ENCODE results near the gene ASXL1. TPM values are rescaled to one million over a fixed set of nuclear protein-coding genes. Genes with fewer than 3 reads are reported as not detected.

ASXL1 gene
- total and polyA plus RNA-seq, 4 donors: 24.2 to 96.4 (median 44.4) TPM

GRCh38 chr20:32447136-32448027 lies 89.3 kb downstream of the ASXL1 start:
- no peak overlapping the region for H3K9ac ChIP-seq (ENCODE audit: insufficient read depth in 1 of 2, low read length in 2 of 2)
- DNase-seq: no peak

GRCh38 chr20:32448306-32449056 lies 90.3 kb downstream of the ASXL1 start:
- H3K36me3 ChIP-seq (ENCODE audit: control insufficient read depth in 4 of 4, insufficient read depth in 4 of 4, low read length in 4 of 4): peaks cover 0 to 63% (median 21%) of the 10 kb centered on the region in 4 donors

More at GRCh38 chr20:32447136-32448027, 89.3 kb downstream of the ASXL1 start:
- no peak overlapping the region for H3K27ac ChIP-seq (ENCODE audit: low read depth in 1 of 2, low read length in 1 of 2)
- H3K4me1 ChIP-seq (ENCODE audit: control insufficient read depth in 5 of 5, insufficient read depth in 5 of 5, low read length in 5 of 5): peaks cover 0 to 22% (median 15%) of the 10 kb centered on the region in 5 donors
- ATAC-seq (ENCODE audit: insufficient read depth, low FRiP score): no peak
- peaks cover 0 to 52% (median 18%) of the 10 kb centered on the region in 4 donors for H3K36me3 ChIP-seq (ENCODE audit: control insufficient read depth in 4 of 4, insufficient read depth in 4 of 4, low read length in 4 of 4)
- no peaks in the 10 kb centered on the region for H3K9me3 ChIP-seq (ENCODE audit: control insufficient read depth in 4 of 4, insufficient read depth in 3 of 4, low read length in 3 of 4)
- 84 to 86% methylated on average over 22 of the region's 22 CpGs for WGBS, 2 donors
- no peaks in the 10 kb centered on the region for H3K27me3 ChIP-seq (ENCODE audit: control insufficient read depth in 3 of 3, insufficient read depth in 3 of 3, low read length in 2 of 3)
- H3K4me3 ChIP-seq: no peak overlapping the region
- TF ChIP-seq, protein P1, sequence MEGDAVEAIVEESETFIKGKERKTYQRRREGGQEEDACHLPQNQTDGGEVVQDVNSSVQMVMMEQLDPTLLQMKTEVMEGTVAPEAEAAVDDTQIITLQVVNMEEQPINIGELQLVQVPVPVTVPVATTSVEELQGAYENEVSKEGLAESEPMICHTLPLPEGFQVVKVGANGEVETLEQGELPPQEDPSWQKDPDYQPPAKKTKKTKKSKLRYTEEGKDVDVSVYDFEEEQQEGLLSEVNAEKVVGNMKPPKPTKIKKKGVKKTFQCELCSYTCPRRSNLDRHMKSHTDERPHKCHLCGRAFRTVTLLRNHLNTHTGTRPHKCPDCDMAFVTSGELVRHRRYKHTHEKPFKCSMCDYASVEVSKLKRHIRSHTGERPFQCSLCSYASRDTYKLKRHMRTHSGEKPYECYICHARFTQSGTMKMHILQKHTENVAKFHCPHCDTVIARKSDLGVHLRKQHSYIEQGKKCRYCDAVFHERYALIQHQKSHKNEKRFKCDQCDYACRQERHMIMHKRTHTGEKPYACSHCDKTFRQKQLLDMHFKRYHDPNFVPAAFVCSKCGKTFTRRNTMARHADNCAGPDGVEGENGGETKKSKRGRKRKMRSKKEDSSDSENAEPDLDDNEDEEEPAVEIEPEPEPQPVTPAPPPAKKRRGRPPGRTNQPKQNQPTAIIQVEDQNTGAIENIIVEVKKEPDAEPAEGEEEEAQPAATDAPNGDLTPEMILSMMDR (IDR thresholded peaks at IDR 0.05; ENCODE audit: control extremely low read depth, extremely low read depth): no peak

DNA sequence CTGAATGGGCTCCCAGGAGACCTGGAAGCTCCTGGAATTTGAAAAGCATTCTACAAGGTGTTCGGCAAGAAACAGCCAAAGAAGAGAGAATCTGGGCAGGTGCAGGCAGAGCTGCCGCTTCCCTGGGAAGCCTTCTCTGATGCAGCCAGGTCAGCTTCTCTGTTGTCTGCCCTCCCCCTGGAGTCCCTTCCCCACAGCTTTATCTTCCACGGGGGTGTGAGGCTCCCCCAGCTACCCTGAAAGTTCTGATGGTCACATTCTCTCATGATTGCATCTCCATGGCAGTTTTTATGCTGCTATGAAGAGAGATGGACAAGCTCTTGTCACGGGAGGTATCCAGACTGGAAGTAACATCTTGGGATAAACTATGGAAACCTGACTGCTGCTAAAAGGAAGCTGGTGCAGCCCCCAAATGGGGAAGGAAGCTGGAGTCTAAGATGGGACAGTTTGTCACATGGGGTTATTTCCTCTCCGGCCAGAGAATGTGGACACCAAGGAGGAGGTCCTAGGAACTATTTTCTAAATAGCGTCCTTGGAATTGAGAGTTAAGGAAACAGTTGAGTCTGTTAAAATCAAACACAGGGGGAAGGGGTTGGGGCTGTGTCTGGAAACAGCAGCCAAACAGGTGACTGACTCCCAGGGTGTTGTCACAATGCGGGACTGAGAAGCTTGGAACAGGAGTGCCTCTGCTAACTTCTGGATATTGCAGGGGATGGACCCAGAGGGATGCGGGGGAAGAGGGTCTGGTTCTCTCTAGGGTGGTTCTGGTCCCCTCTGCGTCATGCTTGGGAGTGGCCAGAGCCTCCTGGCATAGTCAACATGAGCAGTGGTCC lies 91.1 kb downstream of the ASXL1 start:
- TF ChIP-seq, protein P1 (IDR thresholded peaks at IDR 0.05; ENCODE audit: control extremely low read depth, extremely low read depth): no peak
- Histone ChIP-seq H3K4me3 (no peak overlapping the region), H3K27ac (ENCODE audit: low read depth in 1 of 2, low read length in 1 of 2) (no peak overlapping the region), H3K4me1 (ENCODE audit: control insufficient read depth in 5 of 5, insufficient read depth in 5 of 5, low read length in 5 of 5) (peaks cover 0 to 20% (median 15%) of the 10 kb centered on the region in 5 donors), H3K36me3 (ENCODE audit: control insufficient read depth in 4 of 4, insufficient read depth in 4 of 4, low read length in 4 of 4) (peaks cover 0 to 67% (median 18%) of the 10 kb centered on the region in 4 donors), H3K9ac (ENCODE audit: insufficient read depth in 1 of 2, low read length in 2 of 2) (peak overlapping the region in 1 of 2 donors; percentile 25), H3K27me3 (ENCODE audit: control insufficient read depth in 3 of 3, insufficient read depth in 3 of 3, low read length in 2 of 3) (no peaks in the 10 kb centered on the region), H3K9me3 (ENCODE audit: control insufficient read depth in 4 of 4, insufficient read depth in 3 of 4, low read length in 3 of 4) (no peaks in the 10 kb centered on the region)
- WGBS, 2 donors: 50 to 61% methylated on average over 9 of the region's 9 CpGs
- peak in 1 of 3 donors; percentile 10 for DNase-seq
- no peak for ATAC-seq (ENCODE audit: insufficient read depth, low FRiP score)

More at GRCh38 chr20:32448306-32449056, 90.3 kb downstream of the ASXL1 start:
- Histone ChIP-seq H3K9ac (ENCODE audit: insufficient read depth in 1 of 2, low read length in 2 of 2) (peak overlapping the region in 1 of 2 donors; percentile 25), H3K4me3 (no peak overlapping the region), H3K27ac (ENCODE audit: low read depth in 1 of 2, low read length in 1 of 2) (peak overlapping the region in 1 of 2 donors; percentile 23), H3K4me1 (ENCODE audit: control insufficient read depth in 5 of 5, insufficient read depth in 5 of 5, low read length in 5 of 5) (peaks cover 0 to 20% (median 15%) of the 10 kb centered on the region in 5 donors), H3K9me3 (ENCODE audit: control insufficient read depth in 4 of 4, insufficient read depth in 3 of 4, low read length in 3 of 4) (no peaks in the 10 kb centered on the region), H3K27me3 (ENCODE audit: control insufficient read depth in 3 of 3, insufficient read depth in 3 of 3, low read length in 2 of 3) (no peaks in the 10 kb centered on the region)
- DNase-seq (peak in 1 of 3 donors; percentile 14), ATAC-seq (ENCODE audit: insufficient read depth, low FRiP score) (no peak)
- 80 to 85% methylated on average over 13 of the region's 13 CpGs for WGBS, 2 donors
- TF ChIP-seq, protein P1 (IDR thresholded peaks at IDR 0.05; ENCODE audit: control extremely low read depth, extremely low read depth): no peak

Data from lung (tissue), 12 donors.